Measurements from ENCODE around the gene ATG5. TPM values are rescaled to one million over a fixed set of nuclear protein-coding genes. Genes with fewer than 3 reads are reported as not detected.

ATG5 gene
- total RNA-seq, 1 experiment from 2014 or later = 63.3 TPM

GRCh38 chr6:106160189-106160588 is 165.4 kb downstream of the ATG5 start:
- no peak overlapping the region for H3K9ac ChIP-seq (ENCODE audit: low read length)
- no peak overlapping the region for H3K4me3 ChIP-seq (ENCODE audit: low read length)
- no peaks in the 10 kb centered on the region for H3K27me3 ChIP-seq (ENCODE audit: low read length)
- no peak overlapping the region for H3K27ac ChIP-seq (ENCODE audit: low read length)
- H3K4me1 ChIP-seq (ENCODE audit: low read length) = peaks cover 15% of the 10 kb centered on the region
- no peaks in the 10 kb centered on the region for H3K79me2 ChIP-seq (ENCODE audit: low read length)
- H2AFZ ChIP-seq (ENCODE audit: low read length) = no peak overlapping the region
- H3K9me3 ChIP-seq (ENCODE audit: low read length) = no peaks in the 10 kb centered on the region
- no peaks in the 10 kb centered on the region for H4K20me1 ChIP-seq (ENCODE audit: insufficient read depth, low read depth, low read length)
- no peaks in the 10 kb centered on the region for H3K9me2 ChIP-seq (replicated peaks; ENCODE audit: insufficient read depth, low read length)
- no peak overlapping the region for H3K4me2 ChIP-seq (ENCODE audit: low read depth, low read length, poor library complexity, severe bottlenecking)
- DNase-seq = no peak
- H3K36me3 ChIP-seq (ENCODE audit: insufficient read depth, low read length) = no peaks in the 10 kb centered on the region

- H3K36me3 ChIP-seq (ENCODE audit: insufficient read depth, low read length) = no peaks in the 10 kb centered on the region
- H3K27me3 ChIP-seq (ENCODE audit: low read length) = no peaks in the 10 kb centered on the region
- H3K4me2 ChIP-seq (ENCODE audit: low read depth, low read length, poor library complexity, severe bottlenecking) = no peak overlapping the region
- H4K20me1 ChIP-seq (ENCODE audit: insufficient read depth, low read depth, low read length) = no peaks in the 10 kb centered on the region
- H3K79me2 ChIP-seq (ENCODE audit: low read length) = no peaks in the 10 kb centered on the region
- H2AFZ ChIP-seq (ENCODE audit: low read length) = no peak overlapping the region
- H3K4me1 ChIP-seq (ENCODE audit: low read length) = peaks cover 11% of the 10 kb centered on the region
- no peaks in the 10 kb centered on the region for H3K9me3 ChIP-seq (ENCODE audit: low read length)
- H3K4me3 ChIP-seq (ENCODE audit: low read length) = no peak overlapping the region
- no peak overlapping the region for H3K9ac ChIP-seq (ENCODE audit: low read length)
- DNase-seq = no peak
- H3K9me2 ChIP-seq (replicated peaks; ENCODE audit: insufficient read depth, low read length) = no peaks in the 10 kb centered on the region
- H3K27ac ChIP-seq (ENCODE audit: low read length) = no peak overlapping the region
Observed at GRCh38 chr6:106159531-106159940, 166.0 kb downstream of the ATG5 start.

- H3K9ac ChIP-seq (ENCODE audit: low read length) = no peak overlapping the region
- DNase-seq = no peak
- no peaks in the 10 kb centered on the region for H3K9me3 ChIP-seq (ENCODE audit: low read length)
- H3K4me3 ChIP-seq (ENCODE audit: low read length) = no peak overlapping the region
- H3K36me3 ChIP-seq (ENCODE audit: insufficient read depth, low read length) = no peaks in the 10 kb centered on the region
- H3K79me2 ChIP-seq (ENCODE audit: low read length) = no peaks in the 10 kb centered on the region
- H3K4me2 ChIP-seq (ENCODE audit: low read depth, low read length, poor library complexity, severe bottlenecking) = no peak overlapping the region
- H2AFZ ChIP-seq (ENCODE audit: low read length) = no peak overlapping the region
- peaks cover 4% of the 10 kb centered on the region; the same call in 1 of the 2 replicates for H3K4me1 ChIP-seq (ENCODE audit: low read length)
- H3K27ac ChIP-seq (ENCODE audit: low read length) = no peak overlapping the region
- no peaks in the 10 kb centered on the region for H3K9me2 ChIP-seq (replicated peaks; ENCODE audit: insufficient read depth, low read length)
- no peaks in the 10 kb centered on the region for H3K27me3 ChIP-seq (ENCODE audit: low read length)
- no peaks in the 10 kb centered on the region for H4K20me1 ChIP-seq (ENCODE audit: insufficient read depth, low read depth, low read length)
Observed at GRCh38 chr6:106158816-106159215, 166.7 kb downstream of the ATG5 start.

- Histone ChIP-seq H3K4me2 (ENCODE audit: low read depth, low read length, poor library complexity, severe bottlenecking) (no peak overlapping the region), H3K9me3 (ENCODE audit: low read length) (no peaks in the 10 kb centered on the region)
Observed at GRCh38 chr6:106156863-106157262, 168.7 kb downstream of the ATG5 start.

GRCh38 chr6:106156413-106156812 is 169.1 kb downstream of the ATG5 start:
- no peak for DNase-seq
- Histone ChIP-seq H3K9me3 (ENCODE audit: low read length) (no peaks in the 10 kb centered on the region), H4K20me1 (ENCODE audit: insufficient read depth, low read depth, low read length) (no peaks in the 10 kb centered on the region), H3K4me2 (ENCODE audit: low read depth, low read length, poor library complexity, severe bottlenecking) (no peak overlapping the region), H3K9ac (ENCODE audit: low read length) (no peak overlapping the region), H2AFZ (ENCODE audit: low read length) (no peak overlapping the region), H3K27me3 (ENCODE audit: low read length) (no peaks in the 10 kb centered on the region), H3K27ac (ENCODE audit: low read length) (no peak overlapping the region), H3K36me3 (ENCODE audit: insufficient read depth, low read length) (no peaks in the 10 kb centered on the region), H3K4me3 (ENCODE audit: low read length) (no peak overlapping the region), H3K9me2 (replicated peaks; ENCODE audit: insufficient read depth, low read length) (no peaks in the 10 kb centered on the region), H3K4me1 (ENCODE audit: low read length) (no peaks in the 10 kb centered on the region), H3K79me2 (ENCODE audit: low read length) (no peaks in the 10 kb centered on the region)

More at GRCh38 chr6:106156863-106157262, 168.7 kb downstream of the ATG5 start:
- DNase-seq = no peak
- Histone ChIP-seq H3K4me1 (ENCODE audit: low read length) (no peaks in the 10 kb centered on the region), H3K27me3 (ENCODE audit: low read length) (no peaks in the 10 kb centered on the region), H3K27ac (ENCODE audit: low read length) (no peak overlapping the region), H3K79me2 (ENCODE audit: low read length) (no peaks in the 10 kb centered on the region), H3K9me2 (replicated peaks; ENCODE audit: insufficient read depth, low read length) (no peaks in the 10 kb centered on the region), H4K20me1 (ENCODE audit: insufficient read depth, low read depth, low read length) (no peaks in the 10 kb centered on the region), H3K9ac (ENCODE audit: low read length) (no peak overlapping the region), H3K36me3 (ENCODE audit: insufficient read depth, low read length) (no peaks in the 10 kb centered on the region), H2AFZ (ENCODE audit: low read length) (no peak overlapping the region), H3K4me3 (ENCODE audit: low read length) (no peak overlapping the region)

- Histone ChIP-seq H3K9ac (ENCODE audit: low read length) (no peak overlapping the region), H3K79me2 (ENCODE audit: low read length) (no peaks in the 10 kb centered on the region), H3K27ac (ENCODE audit: low read length) (no peak overlapping the region), H4K20me1 (ENCODE audit: insufficient read depth, low read depth, low read length) (no peaks in the 10 kb centered on the region), H3K4me2 (ENCODE audit: low read depth, low read length, poor library complexity, severe bottlenecking) (no peak overlapping the region), H3K9me2 (replicated peaks; ENCODE audit: insufficient read depth, low read length) (no peaks in the 10 kb centered on the region), H3K4me3 (ENCODE audit: low read length) (no peak overlapping the region), H3K36me3 (ENCODE audit: insufficient read depth, low read length) (no peaks in the 10 kb centered on the region), H3K27me3 (ENCODE audit: low read length) (no peaks in the 10 kb centered on the region), H2AFZ (ENCODE audit: low read length) (no peak overlapping the region), H3K9me3 (ENCODE audit: low read length) (no peaks in the 10 kb centered on the region), H3K4me1 (ENCODE audit: low read length) (no peaks in the 10 kb centered on the region)
- no peak for DNase-seq
Observed at GRCh38 chr6:106155219-106155830, 170.2 kb downstream of the ATG5 start.

GRCh38 chr6:106154326-106154725 is 171.2 kb downstream of the ATG5 start:
- DNase-seq = no peak
- Histone ChIP-seq H3K9ac (ENCODE audit: low read length) (no peak overlapping the region), H3K36me3 (ENCODE audit: insufficient read depth, low read length) (no peaks in the 10 kb centered on the region), H3K27me3 (ENCODE audit: low read length) (no peaks in the 10 kb centered on the region), H3K9me2 (replicated peaks; ENCODE audit: insufficient read depth, low read length) (no peaks in the 10 kb centered on the region), H3K79me2 (ENCODE audit: low read length) (no peaks in the 10 kb centered on the region), H3K4me3 (ENCODE audit: low read length) (no peak overlapping the region), H3K9me3 (ENCODE audit: low read length) (no peaks in the 10 kb centered on the region), H4K20me1 (ENCODE audit: insufficient read depth, low read depth, low read length) (no peaks in the 10 kb centered on the region), H2AFZ (ENCODE audit: low read length) (no peak overlapping the region), H3K4me1 (ENCODE audit: low read length) (no peaks in the 10 kb centered on the region), H3K4me2 (ENCODE audit: low read depth, low read length, poor library complexity, severe bottlenecking) (no peak overlapping the region), H3K27ac (ENCODE audit: low read length) (no peak overlapping the region)

GRCh38 chr6:106152952-106153351 is 172.6 kb downstream of the ATG5 start:
- no peak overlapping the region for H2AFZ ChIP-seq (ENCODE audit: low read length)
- no peaks in the 10 kb centered on the region for H3K4me1 ChIP-seq (ENCODE audit: low read length)
- H3K79me2 ChIP-seq (ENCODE audit: low read length) = no peaks in the 10 kb centered on the region
- no peaks in the 10 kb centered on the region for H3K9me2 ChIP-seq (replicated peaks; ENCODE audit: insufficient read depth, low read length)
- H4K20me1 ChIP-seq (ENCODE audit: insufficient read depth, low read depth, low read length) = no peaks in the 10 kb centered on the region
- no peaks in the 10 kb centered on the region for H3K27me3 ChIP-seq (ENCODE audit: low read length)
- H3K9ac ChIP-seq (ENCODE audit: low read length) = no peak overlapping the region
- no peaks in the 10 kb centered on the region for H3K9me3 ChIP-seq (ENCODE audit: low read length)
- no peaks in the 10 kb centered on the region for H3K36me3 ChIP-seq (ENCODE audit: insufficient read depth, low read length)
- H3K27ac ChIP-seq (ENCODE audit: low read length) = no peak overlapping the region
- H3K4me3 ChIP-seq (ENCODE audit: low read length) = no peak overlapping the region
- no peak for DNase-seq
- H3K4me2 ChIP-seq (ENCODE audit: low read depth, low read length, poor library complexity, severe bottlenecking) = no peak overlapping the region
